ENCODE data around the gene MYH15.

MYH15 gene

DNA sequence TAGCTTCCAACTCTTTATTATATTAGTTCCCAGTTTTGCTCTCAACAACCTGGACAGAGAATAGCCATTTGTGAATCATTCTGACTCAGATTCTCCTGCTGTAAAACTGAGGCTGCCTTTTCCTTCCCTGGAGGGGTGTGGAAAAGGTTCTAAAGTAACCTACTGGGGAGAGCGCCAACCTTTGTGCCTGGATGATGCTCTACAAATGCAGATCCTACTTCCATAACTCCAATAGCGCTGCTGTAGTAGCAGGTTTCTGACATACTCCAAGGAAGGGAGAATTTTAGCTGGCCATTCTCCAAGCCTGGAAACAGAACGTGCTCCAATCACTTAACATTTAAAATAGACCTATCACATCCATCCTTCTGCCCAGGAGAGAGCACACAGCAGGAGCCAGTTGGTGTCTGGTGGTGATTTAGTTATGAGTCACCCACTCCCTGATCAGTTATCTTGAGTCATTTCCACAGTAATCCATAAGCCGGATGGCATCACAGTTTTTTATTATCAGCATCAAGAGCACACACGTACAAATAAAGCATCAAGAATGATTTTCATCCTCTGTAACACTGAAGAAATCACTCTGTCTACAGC is 38.3 kb downstream of the MYH15 start:
- DNase-seq (ENCODE audit: low read depth), result no peak

DNA sequence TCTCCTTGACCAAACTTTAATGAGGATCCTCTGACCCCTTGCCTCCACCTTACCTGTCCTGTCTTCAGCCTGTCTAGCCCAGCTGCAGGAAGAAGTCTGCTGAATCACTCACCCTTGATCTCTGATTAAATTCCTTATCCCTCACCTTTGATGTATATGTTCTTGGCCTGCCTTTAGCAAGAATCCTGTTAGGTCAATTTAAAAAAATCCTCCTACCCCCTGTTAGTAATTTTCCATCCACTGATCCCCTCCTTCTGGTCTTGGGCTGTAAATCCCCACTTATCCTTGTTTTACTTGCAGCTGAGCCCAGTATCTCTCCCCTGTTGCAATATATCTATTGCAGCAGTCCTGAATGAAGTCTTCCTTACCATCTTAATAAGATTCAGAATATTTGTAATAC is 39.0 kb downstream of the MYH15 start:
- no peak for DNase-seq (ENCODE audit: low read depth)

DNA sequence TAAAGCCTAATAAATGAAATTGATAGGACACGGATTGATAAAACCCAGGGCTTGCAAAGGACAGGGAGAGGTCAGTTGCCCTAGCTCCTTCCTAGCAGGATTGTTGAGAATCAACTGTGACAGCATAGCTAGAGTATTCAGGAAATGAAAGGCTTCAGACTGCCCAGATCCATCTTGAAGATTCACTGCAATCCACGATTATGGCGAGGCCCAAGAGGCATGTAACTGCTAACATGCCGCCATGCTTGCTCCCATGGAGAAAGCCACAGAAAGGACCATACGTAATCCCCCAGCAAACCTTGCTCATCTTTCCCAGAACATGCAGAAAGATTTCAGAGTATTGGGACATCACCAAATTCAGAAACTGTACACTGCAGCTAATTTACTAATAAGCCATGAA is 41.3 kb downstream of the MYH15 start:
- no peak for DNase-seq (ENCODE audit: low read depth)

DNA sequence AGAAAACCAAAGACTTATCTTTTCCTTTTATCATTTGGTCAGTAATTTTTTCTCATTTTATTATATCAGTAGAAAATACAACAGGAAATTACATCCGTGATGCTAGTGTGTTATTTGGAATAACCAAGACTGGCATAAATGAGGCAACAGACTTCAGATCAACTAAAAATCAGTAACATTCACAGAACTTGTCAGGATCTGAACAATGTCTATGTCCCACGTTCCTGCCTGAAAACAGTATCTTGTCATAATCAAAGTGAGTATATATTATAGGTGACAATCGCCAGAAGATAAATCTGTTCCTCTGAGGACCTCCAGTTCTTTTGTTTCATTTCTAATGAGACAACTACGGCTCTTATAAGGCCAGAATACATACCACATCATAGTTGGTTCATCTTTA is 41.8 kb downstream of the MYH15 start:
- DNase-seq (ENCODE audit: low read depth), result no peak

DNA sequence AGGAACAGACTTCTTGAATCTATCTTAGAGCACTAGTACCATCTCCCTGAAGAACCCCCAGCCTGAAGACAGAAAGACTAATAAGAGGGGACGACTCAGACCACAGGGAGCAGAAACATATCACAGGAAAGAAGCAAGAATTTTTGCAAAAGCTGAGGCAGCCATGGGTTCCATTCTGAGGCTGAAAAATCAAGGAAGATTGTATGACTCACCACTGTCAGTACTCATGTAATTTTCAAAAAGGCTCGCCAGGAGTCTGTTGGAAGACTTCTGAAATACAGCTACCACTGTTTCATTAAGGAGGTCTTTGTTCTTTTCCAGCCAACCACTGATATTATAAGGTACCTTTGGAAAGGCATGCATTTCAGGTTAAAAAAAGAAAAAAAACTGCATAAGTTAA is 47.5 kb downstream of the MYH15 start:
- no peak for DNase-seq (ENCODE audit: low read depth)

DNA sequence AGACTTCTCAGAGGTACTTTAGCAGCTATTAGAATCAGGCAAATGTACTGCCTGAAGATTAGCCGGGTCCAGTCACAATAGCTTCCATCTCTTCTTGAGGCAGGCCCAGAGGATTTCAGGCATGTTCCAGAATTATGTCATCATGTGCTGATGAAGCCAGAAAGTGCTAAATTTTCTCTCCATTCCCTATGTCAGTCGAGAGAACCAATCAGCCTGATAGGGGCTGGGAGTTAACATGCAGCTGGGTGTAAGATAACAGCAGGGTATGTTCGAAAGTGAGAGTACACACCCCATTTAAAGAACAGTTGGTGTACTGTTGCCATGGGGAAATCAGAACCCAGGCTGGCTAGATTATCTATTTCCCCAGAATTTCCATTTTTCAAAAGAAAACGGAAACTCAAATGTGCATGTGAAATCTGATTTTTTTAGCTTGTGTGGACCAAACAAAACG is 48.7 kb downstream of the MYH15 start:
- no peak for DNase-seq (ENCODE audit: low read depth)

DNA sequence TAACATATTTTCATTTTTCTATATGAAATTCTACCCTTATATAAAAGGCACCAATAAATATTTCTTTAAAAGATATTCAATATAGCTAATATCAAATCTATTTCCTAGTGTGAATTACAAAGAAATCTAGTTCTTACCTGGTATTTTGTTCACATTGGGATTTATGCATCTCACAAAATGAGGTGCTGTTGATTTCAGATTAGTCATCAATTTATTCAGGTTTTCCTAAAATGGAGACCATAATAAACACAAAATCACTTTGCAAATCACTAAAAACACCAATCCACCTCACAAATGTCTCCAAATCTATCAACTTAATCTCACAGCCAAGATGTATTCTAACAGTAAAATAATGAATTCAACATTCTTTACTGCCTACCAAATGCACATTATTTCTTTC is 51.2 kb downstream of the MYH15 start:
- no peak for DNase-seq (ENCODE audit: low read depth)

DNA sequence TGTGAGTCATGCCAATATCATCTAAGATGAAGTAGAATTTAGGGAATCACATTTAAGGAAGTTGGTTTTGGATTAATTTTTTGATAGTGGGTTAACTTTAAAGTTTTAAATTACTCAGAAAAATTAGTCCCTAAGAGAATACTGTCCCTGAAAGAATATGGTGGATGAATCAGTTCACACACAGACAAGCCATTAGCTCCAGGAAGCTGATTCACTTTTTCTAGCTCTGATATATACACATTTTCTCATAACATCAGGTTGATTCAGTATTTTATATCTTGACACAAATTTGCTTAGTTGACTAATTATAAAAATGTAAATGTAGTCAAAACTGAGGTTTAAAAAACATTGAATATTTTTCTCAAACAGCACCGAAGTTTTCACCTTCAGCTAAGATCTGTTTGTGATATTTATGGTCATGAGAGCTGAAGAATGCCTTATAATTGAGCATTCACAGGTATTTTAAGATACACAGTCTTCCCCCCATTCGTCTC is 55.1 kb downstream of the MYH15 start:
- DNase-seq (ENCODE audit: low read depth), result no peak

DNA sequence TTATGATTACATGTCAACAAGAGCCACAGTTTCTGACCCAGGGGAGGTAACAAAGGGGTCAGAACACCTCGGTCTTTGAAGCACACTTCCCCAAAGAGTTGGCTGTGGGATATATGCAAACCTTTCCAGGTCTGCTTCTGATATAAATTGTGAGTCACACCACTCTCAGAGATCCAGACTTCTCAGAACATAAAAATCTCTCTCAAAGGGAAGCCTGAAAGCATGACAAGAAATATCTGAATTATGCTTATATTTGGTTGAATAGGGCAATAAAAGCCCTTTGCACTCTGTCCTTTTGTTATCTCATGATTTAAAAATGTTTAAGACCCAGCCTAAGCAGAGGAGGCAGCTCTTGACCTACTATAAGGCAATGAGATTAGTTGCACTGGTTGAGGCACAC is 56.8 kb downstream of the MYH15 start:
- no peak for DNase-seq (ENCODE audit: low read depth)

DNA sequence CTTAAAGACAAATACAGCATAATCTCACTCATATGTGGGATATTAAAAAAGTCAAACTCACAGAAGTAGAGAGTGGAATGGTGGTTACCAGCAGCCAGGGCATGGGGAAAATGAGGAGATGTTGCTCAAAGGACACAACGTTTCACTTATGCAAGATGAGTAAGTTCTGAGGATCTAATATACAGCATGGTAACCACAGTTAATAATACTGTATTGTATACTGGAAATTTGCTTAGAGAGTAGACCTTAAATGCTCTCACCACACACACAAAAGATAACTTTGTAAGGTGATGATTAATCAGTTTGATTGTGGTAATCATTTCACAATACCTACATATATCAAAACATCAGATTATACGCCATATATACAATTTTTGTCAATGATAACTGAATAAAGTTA is 60.0 kb downstream of the MYH15 start:
- no peak for DNase-seq (ENCODE audit: low read depth)

DNA sequence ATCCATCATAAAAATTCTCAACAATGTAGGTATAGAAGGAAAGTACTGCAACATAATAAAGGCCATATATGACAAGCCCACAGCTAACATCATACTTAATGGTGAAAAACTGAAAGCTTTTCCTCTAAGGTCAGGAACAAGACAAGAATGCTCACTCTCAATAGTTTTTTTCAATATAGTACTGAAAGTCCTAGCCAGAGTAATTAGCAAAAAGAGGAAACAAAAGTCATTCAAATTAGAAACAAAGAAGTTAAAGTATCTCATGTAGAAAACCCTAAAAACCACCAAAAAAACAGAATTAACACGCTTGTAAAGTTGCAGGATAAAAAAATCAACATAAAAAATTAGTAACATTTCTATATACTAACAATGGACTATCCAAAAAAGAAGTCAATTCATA is 61.8 kb downstream of the MYH15 start:
- no peak for DNase-seq (ENCODE audit: low read depth)

DNA sequence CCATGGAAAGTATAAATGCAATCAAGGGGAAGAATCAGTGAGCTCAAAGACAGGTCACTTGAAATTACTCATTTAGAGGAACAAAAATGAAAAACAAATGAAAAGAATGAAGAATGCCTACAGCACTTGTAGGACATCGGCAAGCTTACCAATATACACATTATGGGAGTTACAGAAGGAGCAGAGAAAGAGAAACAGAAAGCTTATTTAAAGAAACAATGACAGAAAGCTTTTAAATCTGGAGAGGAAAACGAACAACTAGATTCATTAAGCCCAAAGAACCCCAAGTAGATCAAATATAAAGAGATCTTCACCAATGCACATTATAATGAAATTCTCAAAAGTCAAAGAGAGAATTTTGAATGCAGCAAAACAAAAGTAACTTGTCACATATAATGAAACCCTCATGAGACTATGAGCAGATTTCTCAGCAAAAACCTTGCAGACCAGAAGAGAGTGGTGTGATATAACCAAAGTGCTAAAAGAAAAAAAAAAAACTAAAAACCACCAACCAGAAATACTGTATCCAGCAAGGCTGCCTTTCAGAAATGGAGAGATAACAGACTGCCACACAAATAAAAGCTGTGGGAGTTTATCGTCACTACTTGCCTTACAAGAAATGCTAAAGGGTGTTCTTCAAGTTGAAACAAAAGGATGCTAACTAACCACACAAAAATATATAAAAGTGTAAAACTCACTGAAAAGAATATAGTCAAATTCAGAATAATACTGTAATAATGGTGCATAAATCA is 63.1 kb downstream of the MYH15 start:
- DNase-seq (ENCODE audit: low read depth), result no peak

DNA sequence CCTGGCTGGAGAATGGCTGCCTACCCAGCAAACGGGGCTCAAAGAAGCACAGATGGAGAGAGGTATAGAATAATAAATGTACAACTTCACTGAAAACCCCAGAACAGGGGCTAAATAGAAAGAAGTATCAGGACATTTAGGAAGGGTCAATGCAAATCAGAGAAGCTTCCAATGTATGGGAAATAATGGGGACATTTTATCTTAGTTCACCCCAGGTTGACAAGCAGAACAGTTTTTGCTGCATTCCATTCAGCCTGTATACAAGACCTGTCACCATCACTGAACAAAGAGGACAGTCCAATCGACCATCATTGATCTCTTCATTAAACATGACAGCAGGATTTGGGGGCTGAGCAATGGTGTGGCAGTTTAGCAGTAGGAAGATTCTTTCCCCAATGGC is 68.1 kb downstream of the MYH15 start:
- DNase-seq (ENCODE audit: low read depth), result no peak

DNA sequence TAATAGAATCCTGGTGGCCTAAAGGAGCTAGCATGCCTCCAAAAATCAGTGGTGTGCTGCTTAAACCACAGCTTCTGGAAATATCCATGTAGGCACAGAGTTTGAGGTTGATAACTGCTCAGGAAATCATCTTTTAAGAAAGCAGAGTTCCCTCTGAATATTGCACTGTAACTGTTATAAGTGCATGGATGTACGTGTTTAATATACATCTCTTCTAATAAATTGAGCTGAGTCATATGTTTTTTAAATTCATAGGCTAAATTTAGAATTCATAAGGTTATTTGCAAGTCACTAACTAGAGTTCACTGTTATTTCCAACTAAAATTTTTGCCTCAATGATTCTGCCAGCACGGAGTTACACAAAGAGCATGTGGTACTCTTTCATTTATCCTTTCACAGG is 68.9 kb downstream of the MYH15 start:
- DNase-seq (ENCODE audit: low read depth), result no peak

DNA sequence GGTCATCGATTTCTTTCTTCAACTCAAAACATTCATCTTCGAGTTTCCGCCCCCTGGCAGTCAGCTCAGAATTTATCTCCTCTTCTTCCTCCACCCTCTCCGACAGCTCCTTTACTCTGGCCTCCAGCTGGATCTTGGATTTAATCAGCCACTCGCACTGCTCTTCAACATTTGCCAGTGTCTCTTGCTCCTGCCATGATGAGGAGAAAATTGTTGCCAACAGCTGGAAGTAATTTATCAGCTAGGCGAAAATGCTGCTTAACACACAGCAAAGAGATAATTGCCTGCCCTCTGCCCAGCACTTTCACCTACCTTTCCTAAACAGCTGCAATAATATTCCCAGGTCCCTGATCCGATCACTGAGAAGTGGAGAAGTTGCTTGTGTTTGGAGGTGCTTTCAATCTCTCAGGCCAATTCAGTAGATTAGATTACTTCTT is 69.3 kb downstream of the MYH15 start:
- DNase-seq (ENCODE audit: low read depth), result no peak

DNA sequence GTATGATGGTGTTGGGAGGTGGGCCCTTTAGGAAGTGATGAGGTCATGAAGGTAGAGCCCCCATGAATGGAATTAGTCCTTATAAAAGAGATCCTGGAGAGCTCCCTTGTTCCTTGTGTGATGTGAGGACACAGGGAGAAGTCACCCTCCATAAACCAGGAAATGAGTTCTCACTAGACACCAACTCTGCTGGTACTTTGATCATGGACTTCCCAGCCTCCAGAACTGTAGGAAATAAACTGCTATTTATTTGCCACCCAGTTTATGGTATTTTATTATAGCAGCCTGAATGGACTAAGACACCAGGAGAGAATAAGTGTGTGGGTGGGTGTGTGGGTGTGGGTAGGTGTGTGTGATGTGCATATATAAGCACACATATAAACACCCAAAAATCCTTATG is 71.9 kb downstream of the MYH15 start:
- no peak for DNase-seq (ENCODE audit: low read depth)

DNA sequence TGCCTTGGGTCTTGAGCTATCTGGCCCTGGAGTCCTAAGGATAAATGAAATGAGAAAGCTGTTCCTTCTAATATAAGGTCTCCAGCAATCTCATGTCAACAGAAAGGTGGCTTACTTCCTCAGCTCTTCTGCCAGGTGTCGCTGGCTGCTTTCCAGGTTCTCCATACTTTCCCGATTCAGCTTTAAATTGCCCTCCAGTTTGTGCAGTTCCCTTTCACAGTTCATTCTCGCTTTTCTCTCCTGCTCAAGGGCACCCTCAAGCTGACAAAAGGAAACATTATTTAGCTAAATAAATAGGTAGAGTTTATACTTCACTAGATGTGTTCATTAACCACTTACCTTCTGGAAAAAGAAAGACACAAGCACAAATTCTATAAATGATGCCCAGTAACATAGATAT is 73.0 kb downstream of the MYH15 start:
- DNase-seq (ENCODE audit: low read depth), result no peak

DNA sequence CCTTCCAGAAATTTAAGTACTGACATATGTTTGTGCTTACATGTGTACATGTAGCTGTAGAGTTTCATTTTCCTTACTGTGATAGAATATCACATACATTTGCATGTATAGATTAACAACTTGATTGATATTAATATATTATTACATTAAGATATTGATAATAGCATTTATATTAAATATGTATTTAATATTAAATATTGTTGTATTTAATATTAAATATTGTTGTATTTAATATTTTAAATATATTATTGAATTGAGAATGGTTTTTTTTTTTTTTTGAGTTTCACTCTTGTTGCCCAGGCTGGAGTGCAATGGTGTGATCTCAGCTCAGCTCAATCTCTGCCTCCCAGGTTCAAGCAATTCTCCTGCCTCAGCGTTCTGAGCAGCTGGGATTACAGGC is 76.5 kb downstream of the MYH15 start:
- DNase-seq (ENCODE audit: low read depth), result no peak

DNA sequence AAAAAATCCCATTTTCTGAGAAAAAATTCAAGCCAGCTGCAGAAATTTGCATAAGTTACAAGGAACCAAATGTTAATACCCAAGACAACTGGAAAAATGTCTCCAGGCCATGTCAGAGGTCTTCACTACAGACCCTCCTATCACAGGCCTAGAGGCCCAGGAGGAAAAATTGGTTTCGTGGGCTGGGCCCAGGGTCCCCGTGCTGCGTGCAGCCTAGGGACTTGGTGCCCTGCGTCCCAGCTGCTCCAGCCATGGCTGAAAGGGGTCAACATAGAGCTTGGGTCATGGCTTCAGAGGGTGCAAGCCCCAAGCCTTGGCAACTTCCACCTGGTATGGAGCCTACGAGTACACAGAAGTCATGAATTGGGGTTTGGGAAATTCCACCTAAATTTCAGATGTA is 78.0 kb downstream of the MYH15 start:
- DNase-seq (ENCODE audit: low read depth), result no peak

DNA sequence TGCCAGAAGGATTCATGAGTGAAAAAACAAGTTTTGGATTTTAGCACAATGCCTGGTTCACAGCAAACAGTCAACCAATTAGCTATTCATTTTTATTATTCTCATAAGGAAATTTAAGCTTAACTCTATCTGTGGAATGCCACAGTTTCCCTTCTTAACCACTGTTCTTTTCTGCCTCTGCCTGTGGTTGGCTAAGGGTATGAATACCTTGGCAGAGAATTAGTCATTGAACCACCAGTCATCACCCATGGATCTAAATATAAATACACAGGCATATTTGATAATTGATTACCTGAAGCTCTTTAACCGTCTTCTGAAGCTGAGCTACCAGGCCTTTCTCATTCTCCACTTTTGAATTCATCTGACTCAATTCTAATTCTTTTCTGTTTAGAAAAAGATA is 79.9 kb downstream of the MYH15 start:
- DNase-seq (ENCODE audit: low read depth), result no peak

DNA sequence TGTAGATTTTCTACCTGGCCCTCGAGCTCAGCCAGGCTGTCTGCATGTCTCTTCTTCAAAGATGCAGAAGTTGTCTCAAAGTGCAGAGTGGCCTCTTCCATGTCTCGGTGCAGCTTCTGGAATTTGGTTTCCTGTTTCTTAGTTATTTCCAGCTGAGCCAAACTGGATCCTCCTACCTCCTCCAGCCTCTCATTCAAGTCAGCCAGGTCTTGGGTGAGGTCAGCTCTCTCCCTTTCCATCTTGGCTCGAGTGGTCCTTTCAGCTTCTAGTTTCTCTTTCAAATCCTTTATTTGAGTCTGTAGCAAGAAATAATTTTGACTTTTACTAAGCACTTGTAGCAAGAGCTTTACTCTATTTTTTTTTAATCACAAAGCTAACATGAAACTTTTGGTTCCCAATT is 81.8 kb downstream of the MYH15 start:
- DNase-seq (ENCODE audit: low read depth), result no peak

DNA sequence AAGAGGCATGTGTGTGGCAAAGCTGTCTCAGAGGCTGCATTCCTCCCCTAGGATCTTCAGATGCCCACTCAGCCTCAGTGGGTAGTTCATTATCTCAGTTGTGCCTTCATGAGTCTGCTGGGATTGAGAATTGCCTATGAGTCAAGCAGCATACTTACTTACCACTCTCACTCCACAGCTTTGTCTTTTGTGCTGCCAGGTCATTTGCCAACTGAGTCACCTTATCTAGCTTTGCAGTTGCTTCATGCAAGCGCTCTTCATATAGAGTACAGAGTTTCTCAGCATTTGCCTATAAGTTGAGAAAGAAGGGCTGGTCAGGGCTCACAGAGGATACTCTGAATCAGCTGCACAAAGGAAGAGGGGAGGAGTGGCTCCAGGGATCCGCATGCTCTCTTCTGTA is 89.5 kb downstream of the MYH15 start:
- no peak for DNase-seq (ENCODE audit: low read depth)

DNA sequence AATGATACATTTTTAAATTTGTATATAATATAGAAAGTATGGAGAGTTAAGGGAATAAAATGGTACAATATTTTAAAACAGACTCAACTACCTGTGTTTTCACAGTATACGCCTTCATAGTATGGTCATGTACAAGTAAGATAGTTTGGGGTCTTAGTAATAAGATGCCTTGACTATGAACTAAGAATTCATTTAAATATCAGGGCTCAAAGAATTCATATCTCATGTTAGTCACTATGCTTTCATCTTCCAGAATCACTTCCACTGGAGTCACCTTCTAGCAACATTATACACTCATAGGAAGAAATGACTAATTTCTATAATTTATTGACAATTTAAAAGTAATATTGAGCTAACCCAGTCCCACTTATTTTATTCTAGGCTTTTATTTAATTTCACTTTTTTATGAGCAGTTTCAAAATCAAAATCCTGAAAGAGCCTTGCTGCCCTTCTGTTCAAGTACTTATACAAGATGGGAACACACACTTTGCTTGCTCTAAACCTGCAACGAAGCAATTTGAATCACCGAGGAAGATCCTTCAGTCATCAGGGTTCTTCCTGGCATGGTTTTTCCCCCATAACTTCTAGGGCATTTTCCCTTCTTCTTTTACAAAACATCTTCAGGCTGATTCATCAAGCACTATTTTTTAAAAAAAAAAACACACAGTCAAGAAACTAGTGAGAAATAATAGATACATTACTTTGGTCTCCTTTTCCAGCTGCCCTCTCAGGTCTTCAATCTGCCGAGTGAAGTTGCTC is 94.1 kb downstream of the MYH15 start:
- no peak for DNase-seq (ENCODE audit: low read depth)

Measured in stimulated activated CD8-positive, alpha-beta memory T cell treated with anti-CD3 and anti-CD28 coated beads, Interleukin-12 subunit alpha, Interleukin-12 subunit beta, amount 100 ng/mL, for 1 hour (primary cell).